GM04504 (cell line): ENCODE results near the gene RASSF8.
A peak's percentile ranks its signal among the peaks of the same experiment; 100 is the strongest.

Source experiments
- DNase-seq: peaks from one replicate; pipeline ENCODE4 v3.0.0-alpha.2; 2012; ENCODE audit warnings: low read depth

Gene RASSF8

GRCh38 chr12:26124446-26125399, 166.2 kb downstream of the RASSF8 start, which contains the start of gene BHLHE41:
Gene BHLHE41, minus strand, starts transcription at chr12:26125037. Its CDS starts 258 bp downstream, at chr12:26124779.
- DNase-seq = no peak

GRCh38 chr12:26125400-26126339, 167.2 kb downstream of the RASSF8 start:
- no peak for DNase-seq

- peak; percentile 68 for DNase-seq
Observed at GRCh38 chr12:26126340-26127284, 168.1 kb downstream of the RASSF8 start.

GRCh38 chr12:26127404-26127803, 168.9 kb downstream of the RASSF8 start:
- no peak for DNase-seq

- DNase-seq = no peak
Observed at GRCh38 chr12:26128168-26128567, 169.7 kb downstream of the RASSF8 start.
